GM12878 (cell line): ENCODE data around the gene RAB15. TPM values are rescaled to one million over a fixed set of nuclear protein-coding genes. Genes with fewer than 3 reads are reported as not detected.

Experiments used
- ATAC-seq: fragments of 200-7000 bp; cut with Tn5 transposase; 3 replicates; pipeline ENCODE4 v1.9.1; 2020; ENCODE audit warnings: mild to moderate bottlenecking, moderate library complexity
- BruUV-seq: library from RNA; stranded (reverse); fragments of 400-500 nt; replicated peaks from 2 replicates; lab custom pipeline; 2021; lab: Mats Ljungman, UMichigan
- CTCF ChIA-PET: fragments of 300-600 bp; sonication (Branson Sonifier 250); formaldehyde crosslinking; extraction: SDS; loops from one replicate; lab custom pipeline; 2021; ENCODE audit warnings: inconsistent platforms; lab: Yijun Ruan, JAX
- POLR2A ChIA-PET: fragments of 350-600 bp; formaldehyde crosslinking; extraction: SDS; loops from one replicate; lab custom pipeline; 2021; ENCODE audit warnings: inconsistent platforms; lab: Charles Lee
- RAD21 ChIA-PET: fragments of 300-600 bp; sonication (Branson Sonifier 250); formaldehyde crosslinking; loops from one replicate; lab custom pipeline; 2023; ENCODE audit warnings: antibody characterized with exemption; ENCODE audit not compliant: unreplicated experiment; lab: Charles Lee
- SMC1A ChIA-PET: fragments of 300-600 bp; sonication (Branson Sonifier 250); formaldehyde crosslinking; loops from one replicate; lab custom pipeline; 2023; ENCODE audit not compliant: unreplicated experiment, uncharacterized antibody; lab: Charles Lee
- DNase-seq: peaks from one replicate; pipeline ENCODE4 v3.0.0-alpha.2; 2011; ENCODE audit warnings: low read depth, low spot score
- FAIRE-seq: peaks from 3 replicates; lab custom pipeline; 2011; peaks lifted over from hg19 to GRCh38; lab: Jason Lieb, UNC
- H2AFZ ChIP-seq: 2 replicates; pipeline ENCODE4 v1.6.0; 2011; ENCODE audit warnings: low read depth, low read length, control low read depth; ENCODE audit not compliant: control insufficient read depth
- H3K27ac ChIP-seq: 2 replicates; pipeline ENCODE4 v1.5.1; 2011; ENCODE audit warnings: control low read depth; ENCODE audit not compliant: control insufficient read depth, insufficient read depth
- H3K27me3 ChIP-seq, 2 experiments: replicated peaks in 1 of 2; 2 replicates each; pipeline versions ENCODE4 v1.6.0 to v1.6.1; 2011; ENCODE audit warnings: low read length in 1 of 2; ENCODE audit not compliant: control insufficient read depth in 2 of 2, insufficient read depth in 2 of 2
- H3K36me3 ChIP-seq, 2 experiments: 2 replicates each; pipeline ENCODE4 v1.5.1; 2011; ENCODE audit warnings: low read length in 1 of 2; ENCODE audit not compliant: control insufficient read depth in 2 of 2, insufficient read depth in 2 of 2
- H3K4me1 ChIP-seq: 2 replicates; pipeline ENCODE4 v1.6.1; 2011; ENCODE audit warnings: mild to moderate bottlenecking, low read length, moderate library complexity, mixed read lengths; ENCODE audit not compliant: control insufficient read depth, insufficient read depth
- H3K4me2 ChIP-seq: 2 replicates; pipeline ENCODE4 v1.6.0; 2011; ENCODE audit warnings: control low read depth; ENCODE audit not compliant: control insufficient read depth, insufficient read depth
- H3K4me3 ChIP-seq: fragments of 200-600 bp; sonication (generic); 2 replicates; pipeline ENCODE4 v1.5.1; 2016
- H3K79me2 ChIP-seq: 2 replicates; pipeline ENCODE4 v1.6.0; 2011; ENCODE audit warnings: low read length; ENCODE audit not compliant: control insufficient read depth, insufficient read depth
- H3K9ac ChIP-seq: 2 replicates; pipeline ENCODE4 v1.8.0; 2011; ENCODE audit warnings: low read length, control low read depth, mixed read lengths; ENCODE audit not compliant: control insufficient read depth, insufficient read depth
- H3K9me3 ChIP-seq: replicated peaks from 3 replicates; pipeline ENCODE4 v1.5.1; 2011; ENCODE audit warnings: mild to moderate bottlenecking, low read length; ENCODE audit not compliant: control insufficient read depth, insufficient read depth
- H4K20me1 ChIP-seq: 2 replicates; pipeline ENCODE4 v1.6.0; 2011; ENCODE audit not compliant: control insufficient read depth, insufficient read depth
- CHD2 ChIP-seq: IDR thresholded peaks from 2 replicates; pipeline ENCODE4 v1.6.1; 2011; ENCODE audit warnings: low read depth, low read length, improper control_type of control experiment, borderline replicate concordance
- JUNB ChIP-seq: IDR thresholded peaks from 2 replicates; pipeline ENCODE4 v1.6.1; 2016; ENCODE audit warnings: antibody characterized with exemption, mild to moderate bottlenecking
- TARDBP ChIP-seq: IDR thresholded peaks from 2 replicates; pipeline ENCODE4 v1.6.1; 2016; ENCODE audit warnings: borderline replicate concordance
- TCF12 ChIP-seq: IDR thresholded peaks from 2 replicates; pipeline ENCODE4 v1.6.1; 2011; ENCODE audit warnings: low read depth, mild to moderate bottlenecking, low read length
- WGBS: methylation state at CpG from one replicate; pipeline ENCODE4 v1.1.6; 2016; ENCODE audit warnings: low lambda C conversion rate; ENCODE audit not compliant: insufficient replicate concordance, insufficient coverage; ENCODE audit errors: missing lambda C conversion rate; 5-methylcytosine and 5-hydroxymethylcytosine counted together
- in situ Hi-C: fragments of 300-500 bp; cut with MboI; formaldehyde crosslinking; loops from 9 replicates; pipeline ENCODE4 v1.14.3; 2018; ENCODE audit warnings: mixed read lengths
- intact Hi-C: fragments of 100-400 bp; cut with micrococcal nuclease; formaldehyde crosslinking; loops from one replicate; pipeline ENCODE4 v1.14.2; 2022; ENCODE audit not compliant: unreplicated experiment
- polyA plus RNA-seq, 11 experiments: library from polyadenylated mRNA; depleted of rRNA in 4 of 11; unstranded in 6 of 11; stranded (reverse) in 5 of 11; fragments of >200 nt; fragmentation: Nextera tagmentation in 4 of 11; fragmentation: Illumina TruSeq in 1 of 11; extraction: Ambion mirVana in 4 of 11; extraction: Trizol in 1 of 11; gene quantifications; 1 replicate in 1 of 11; 2 replicates in 10 of 11; pipeline versions ENCODE4 v1.2.1 to v1.2.3, GENCODE V29; 2011 to 2016; ENCODE audit warnings: inconsistent platforms in 2 of 11, missing spikeins in 2 of 11, low read depth in 1 of 11
- total RNA-seq, 4 experiments: library from RNA; depleted of rRNA in 3 of 4; stranded (reverse); fragments of >200 nt in 3 of 4; fragmentation: Illumina TruSeq in 1 of 4; extraction: Trizol in 1 of 4; gene quantifications; 2 replicates each; pipeline versions ENCODE4 v1.2.1 to v1.2.3, GENCODE V29; 2013 to 2021
- TF ChIP-seq, protein P1 (sequence below): fragments of 450-650 bp; IDR thresholded peaks from 2 replicates; pipeline ENCODE4 v1.6.1; 2018; ENCODE audit warnings: borderline replicate concordance, mild to moderate bottlenecking; ENCODE audit not compliant: partially characterized antibody
- TF ChIP-seq, protein P2 (sequence below): fragments of 450-650 bp; IDR thresholded peaks from 2 replicates; pipeline ENCODE4 v1.6.1; 2016; ENCODE audit warnings: mild to moderate bottlenecking, moderate library complexity, borderline replicate concordance
- TF ChIP-seq, protein P3 (sequence below): fragments of 150-350 bp; IDR thresholded peaks from 2 replicates; pipeline ENCODE4 v1.6.1; 2014; ENCODE audit warnings: mild to moderate bottlenecking, low read depth, low read length

RAB15 gene
- total and polyA plus RNA-seq, 10 of the 15 experiments (the other 5 are each of a cell fraction or from before 2014, with no cell fraction given), result 0.32 to 3.9 (median 2.1) TPM

DNA sequence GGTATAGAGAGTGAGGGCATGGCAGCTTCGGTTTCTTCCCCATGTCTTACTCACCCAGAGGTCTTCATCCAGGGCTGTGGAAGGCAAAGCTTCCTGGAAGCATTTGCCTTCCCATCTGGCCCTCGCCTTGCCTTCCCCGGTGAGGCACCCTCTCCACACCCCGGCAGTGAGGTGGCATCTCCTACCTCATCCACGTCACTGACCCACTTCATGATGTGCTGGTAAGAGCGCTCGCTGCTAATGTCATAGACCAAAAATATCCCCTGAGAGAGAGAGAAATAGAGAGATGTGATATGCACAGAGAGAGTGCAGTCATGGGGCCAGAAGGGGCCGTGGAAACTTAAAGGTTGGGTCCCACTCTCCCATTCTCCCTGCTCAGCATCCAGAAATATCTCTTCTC lies 21.2 kb downstream of the RAB15 start:
- ChIA-PET POLR2A (interaction anchor here (0.6 kb wide), 1 partner anchor 25 kb away, joined by 4 read pairs; no protein-coding TSS in a partner anchor), CTCF (interaction anchor here (0.7 kb wide), 1 partner anchor 314 kb away, joined by 3 read pairs; no protein-coding TSS in a partner anchor), RAD21 (no interaction called here), SMC1A (interaction anchor here (3.3 kb wide), 1 partner anchor 15 kb away, joined by 13 read pairs; no protein-coding TSS in a partner anchor)
- DNase-seq (no peak), FAIRE-seq (no peak), ATAC-seq (no peak)
- Histone ChIP-seq H3K79me2 (no peaks in the 10 kb centered on the region), H2AFZ (no peak overlapping the region), H3K4me3 (no peak overlapping the region), H3K4me2 (no peak overlapping the region), H3K27ac (no peak overlapping the region), H3K9ac (no peak overlapping the region), H3K36me3 (no peaks in the 10 kb centered on the region), H3K4me1 (peaks cover 19% of the 10 kb centered on the region), H4K20me1 (no peaks in the 10 kb centered on the region), H3K9me3 (no peaks in the 10 kb centered on the region), H3K27me3 (no peaks in the 10 kb centered on the region)
- in situ Hi-C loops, result no loop called here
- BruUV-seq, result no TSS peak
- WGBS, result 87% methylated on average over 8 of the region's 8 CpGs
- TF ChIP-seq, protein P1, sequence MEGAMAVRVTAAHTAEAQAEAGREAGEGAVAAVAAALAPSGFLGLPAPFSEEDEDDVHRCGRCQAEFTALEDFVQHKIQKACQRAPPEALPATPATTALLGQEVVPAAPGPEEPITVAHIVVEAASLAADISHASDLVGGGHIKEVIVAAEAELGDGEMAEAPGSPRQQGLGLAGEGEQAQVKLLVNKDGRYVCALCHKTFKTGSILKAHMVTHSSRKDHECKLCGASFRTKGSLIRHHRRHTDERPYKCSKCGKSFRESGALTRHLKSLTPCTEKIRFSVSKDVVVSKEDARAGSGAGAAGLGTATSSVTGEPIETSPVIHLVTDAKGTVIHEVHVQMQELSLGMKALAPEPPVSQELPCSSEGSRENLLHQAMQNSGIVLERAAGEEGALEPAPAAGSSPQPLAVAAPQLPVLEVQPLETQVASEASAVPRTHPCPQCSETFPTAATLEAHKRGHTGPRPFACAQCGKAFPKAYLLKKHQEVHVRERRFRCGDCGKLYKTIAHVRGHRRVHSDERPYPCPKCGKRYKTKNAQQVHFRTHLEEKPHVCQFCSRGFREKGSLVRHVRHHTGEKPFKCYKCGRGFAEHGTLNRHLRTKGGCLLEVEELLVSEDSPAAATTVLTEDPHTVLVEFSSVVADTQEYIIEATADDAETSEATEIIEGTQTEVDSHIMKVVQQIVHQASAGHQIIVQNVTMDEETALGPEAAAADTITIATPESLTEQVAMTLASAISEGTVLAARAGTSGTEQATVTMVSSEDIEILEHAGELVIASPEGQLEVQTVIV, result no peak
- TF ChIP-seq TCF12 (no peak), CHD2 (no peak), JUNB (no peak), TARDBP (no peak)
- TF ChIP-seq, protein P2, sequence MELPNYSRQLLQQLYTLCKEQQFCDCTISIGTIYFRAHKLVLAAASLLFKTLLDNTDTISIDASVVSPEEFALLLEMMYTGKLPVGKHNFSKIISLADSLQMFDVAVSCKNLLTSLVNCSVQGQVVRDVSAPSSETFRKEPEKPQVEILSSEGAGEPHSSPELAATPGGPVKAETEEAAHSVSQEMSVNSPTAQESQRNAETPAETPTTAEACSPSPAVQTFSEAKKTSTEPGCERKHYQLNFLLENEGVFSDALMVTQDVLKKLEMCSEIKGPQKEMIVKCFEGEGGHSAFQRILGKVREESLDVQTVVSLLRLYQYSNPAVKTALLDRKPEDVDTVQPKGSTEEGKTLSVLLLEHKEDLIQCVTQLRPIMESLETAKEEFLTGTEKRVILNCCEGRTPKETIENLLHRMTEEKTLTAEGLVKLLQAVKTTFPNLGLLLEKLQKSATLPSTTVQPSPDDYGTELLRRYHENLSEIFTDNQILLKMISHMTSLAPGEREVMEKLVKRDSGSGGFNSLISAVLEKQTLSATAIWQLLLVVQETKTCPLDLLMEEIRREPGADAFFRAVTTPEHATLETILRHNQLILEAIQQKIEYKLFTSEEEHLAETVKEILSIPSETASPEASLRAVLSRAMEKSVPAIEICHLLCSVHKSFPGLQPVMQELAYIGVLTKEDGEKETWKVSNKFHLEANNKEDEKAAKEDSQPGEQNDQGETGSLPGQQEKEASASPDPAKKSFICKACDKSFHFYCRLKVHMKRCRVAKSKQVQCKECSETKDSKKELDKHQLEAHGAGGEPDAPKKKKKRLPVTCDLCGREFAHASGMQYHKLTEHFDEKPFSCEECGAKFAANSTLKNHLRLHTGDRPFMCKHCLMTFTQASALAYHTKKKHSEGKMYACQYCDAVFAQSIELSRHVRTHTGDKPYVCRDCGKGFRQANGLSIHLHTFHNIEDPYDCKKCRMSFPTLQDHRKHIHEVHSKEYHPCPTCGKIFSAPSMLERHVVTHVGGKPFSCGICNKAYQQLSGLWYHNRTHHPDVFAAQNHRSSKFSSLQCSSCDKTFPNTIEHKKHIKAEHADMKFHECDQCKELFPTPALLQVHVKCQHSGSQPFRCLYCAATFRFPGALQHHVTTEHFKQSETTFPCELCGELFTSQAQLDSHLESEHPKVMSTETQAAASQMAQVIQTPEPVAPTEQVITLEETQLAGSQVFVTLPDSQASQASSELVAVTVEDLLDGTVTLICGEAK, result no peak
- TF ChIP-seq, protein P3, sequence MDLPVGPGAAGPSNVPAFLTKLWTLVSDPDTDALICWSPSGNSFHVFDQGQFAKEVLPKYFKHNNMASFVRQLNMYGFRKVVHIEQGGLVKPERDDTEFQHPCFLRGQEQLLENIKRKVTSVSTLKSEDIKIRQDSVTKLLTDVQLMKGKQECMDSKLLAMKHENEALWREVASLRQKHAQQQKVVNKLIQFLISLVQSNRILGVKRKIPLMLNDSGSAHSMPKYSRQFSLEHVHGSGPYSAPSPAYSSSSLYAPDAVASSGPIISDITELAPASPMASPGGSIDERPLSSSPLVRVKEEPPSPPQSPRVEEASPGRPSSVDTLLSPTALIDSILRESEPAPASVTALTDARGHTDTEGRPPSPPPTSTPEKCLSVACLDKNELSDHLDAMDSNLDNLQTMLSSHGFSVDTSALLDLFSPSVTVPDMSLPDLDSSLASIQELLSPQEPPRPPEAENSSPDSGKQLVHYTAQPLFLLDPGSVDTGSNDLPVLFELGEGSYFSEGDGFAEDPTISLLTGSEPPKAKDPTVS, result no peak
- intact Hi-C loops, result no loop called here
